22Rv1 (cell line): ENCODE measurements around the gene ATP10A.

Experiments used
- H3K27ac ChIP-seq: fragments of 450-650 bp; 2 replicates; pipeline ENCODE4 v1.5.1; 2017
- ZFX ChIP-seq: fragments of 450-650 bp; IDR thresholded peaks from 2 replicates; pipeline ENCODE4 v1.6.1; 2017; ENCODE audit warnings: antibody characterized with exemption, borderline replicate concordance
- TF ChIP-seq, protein P1 (sequence below): fragments of 450-650 bp; IDR thresholded peaks from 2 replicates; pipeline ENCODE4 v1.5.1; 2017; ENCODE audit warnings: mild to moderate bottlenecking

The ATP10A gene

DNA sequence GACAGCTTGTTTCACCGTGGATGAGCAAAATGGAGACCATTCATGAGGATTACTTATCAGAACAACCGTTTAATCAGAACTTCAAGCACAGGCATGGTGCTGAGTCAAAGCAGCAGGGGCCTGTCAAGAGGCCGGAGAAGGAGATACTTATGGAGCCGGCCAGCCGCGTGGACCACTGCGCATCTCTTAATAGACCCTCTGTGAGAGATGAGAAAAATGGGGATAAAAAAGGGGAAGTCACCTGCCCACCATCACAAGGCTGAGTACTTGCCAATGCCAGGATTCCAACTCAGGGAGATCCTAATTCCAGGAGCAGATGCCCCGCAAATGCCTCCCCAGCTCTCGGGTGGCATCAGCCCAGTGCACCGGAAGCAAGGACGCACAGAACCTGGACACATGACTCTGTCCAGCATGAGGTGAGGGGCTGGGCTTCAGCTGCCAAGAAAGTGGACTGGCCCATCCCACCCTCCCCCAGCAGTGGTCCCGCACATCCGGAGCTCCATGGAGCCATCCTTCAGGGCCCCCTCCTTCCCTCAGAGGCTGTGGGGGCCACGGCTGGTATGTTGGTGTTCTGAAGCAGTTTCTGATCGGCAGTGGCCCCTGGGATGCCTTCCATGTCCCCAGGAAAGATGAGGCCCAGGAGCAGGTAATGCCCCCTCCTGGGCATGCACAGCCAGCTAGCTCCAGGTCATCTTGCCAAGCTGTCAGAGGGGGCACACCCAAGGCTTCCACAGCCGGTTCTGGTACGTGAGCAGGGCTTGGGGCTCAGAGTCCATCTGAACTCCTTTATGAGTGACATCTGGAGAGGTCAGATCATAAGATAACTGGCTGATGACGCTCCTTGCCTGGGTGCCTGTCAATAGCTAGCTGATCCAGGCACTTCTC lies 143.8 kb downstream of the ATP10A start:
- TF ChIP-seq, protein P1, sequence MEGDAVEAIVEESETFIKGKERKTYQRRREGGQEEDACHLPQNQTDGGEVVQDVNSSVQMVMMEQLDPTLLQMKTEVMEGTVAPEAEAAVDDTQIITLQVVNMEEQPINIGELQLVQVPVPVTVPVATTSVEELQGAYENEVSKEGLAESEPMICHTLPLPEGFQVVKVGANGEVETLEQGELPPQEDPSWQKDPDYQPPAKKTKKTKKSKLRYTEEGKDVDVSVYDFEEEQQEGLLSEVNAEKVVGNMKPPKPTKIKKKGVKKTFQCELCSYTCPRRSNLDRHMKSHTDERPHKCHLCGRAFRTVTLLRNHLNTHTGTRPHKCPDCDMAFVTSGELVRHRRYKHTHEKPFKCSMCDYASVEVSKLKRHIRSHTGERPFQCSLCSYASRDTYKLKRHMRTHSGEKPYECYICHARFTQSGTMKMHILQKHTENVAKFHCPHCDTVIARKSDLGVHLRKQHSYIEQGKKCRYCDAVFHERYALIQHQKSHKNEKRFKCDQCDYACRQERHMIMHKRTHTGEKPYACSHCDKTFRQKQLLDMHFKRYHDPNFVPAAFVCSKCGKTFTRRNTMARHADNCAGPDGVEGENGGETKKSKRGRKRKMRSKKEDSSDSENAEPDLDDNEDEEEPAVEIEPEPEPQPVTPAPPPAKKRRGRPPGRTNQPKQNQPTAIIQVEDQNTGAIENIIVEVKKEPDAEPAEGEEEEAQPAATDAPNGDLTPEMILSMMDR = no peak
- TF ChIP-seq ZFX = no peak
- H3K27ac ChIP-seq = no peak overlapping the region

DNA sequence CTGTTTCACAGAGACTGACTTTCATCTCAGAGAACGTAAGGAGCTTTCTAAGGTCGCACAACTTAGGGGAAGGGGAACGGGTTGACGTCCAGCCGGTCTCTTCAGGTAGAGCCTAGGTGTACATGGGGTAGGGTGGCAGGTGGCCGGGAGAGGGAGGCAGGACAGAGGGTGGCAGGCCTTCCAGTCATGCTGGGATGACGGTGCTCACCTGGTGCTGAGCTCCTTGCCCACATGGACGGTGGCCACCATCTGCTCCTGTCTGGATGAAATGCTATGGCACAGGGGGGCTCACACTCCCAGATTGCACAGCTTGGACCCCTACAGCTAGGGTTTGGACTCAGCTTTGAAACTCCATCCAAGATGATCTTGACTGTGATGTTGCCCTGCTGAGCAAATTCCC lies 144.5 kb downstream of the ATP10A start:
- no peak for TF ChIP-seq ZFX
- TF ChIP-seq, protein P1 = no peak
- H3K27ac ChIP-seq = no peak overlapping the region

DNA sequence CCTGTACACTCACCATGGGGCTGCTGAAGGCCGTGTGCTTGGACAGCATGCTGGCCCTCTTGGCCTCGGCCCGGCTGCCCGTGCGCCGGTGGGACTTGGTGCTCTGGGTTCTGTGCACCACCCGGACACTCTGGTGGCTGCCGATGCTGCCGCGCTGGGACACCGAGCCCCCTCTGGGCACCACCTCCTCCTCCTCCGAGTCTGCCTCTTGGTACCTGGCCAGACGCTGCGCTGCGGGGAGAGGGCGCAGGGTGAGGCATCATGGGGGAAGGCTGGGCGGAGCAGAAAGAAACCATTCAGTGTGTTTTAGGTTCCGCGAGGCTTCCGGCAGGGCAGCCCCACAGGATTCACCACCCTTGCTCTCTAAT lies 145.0 kb downstream of the ATP10A start:
- H3K27ac ChIP-seq = no peak overlapping the region
- TF ChIP-seq ZFX = no peak
- TF ChIP-seq, protein P1 = no peak

DNA sequence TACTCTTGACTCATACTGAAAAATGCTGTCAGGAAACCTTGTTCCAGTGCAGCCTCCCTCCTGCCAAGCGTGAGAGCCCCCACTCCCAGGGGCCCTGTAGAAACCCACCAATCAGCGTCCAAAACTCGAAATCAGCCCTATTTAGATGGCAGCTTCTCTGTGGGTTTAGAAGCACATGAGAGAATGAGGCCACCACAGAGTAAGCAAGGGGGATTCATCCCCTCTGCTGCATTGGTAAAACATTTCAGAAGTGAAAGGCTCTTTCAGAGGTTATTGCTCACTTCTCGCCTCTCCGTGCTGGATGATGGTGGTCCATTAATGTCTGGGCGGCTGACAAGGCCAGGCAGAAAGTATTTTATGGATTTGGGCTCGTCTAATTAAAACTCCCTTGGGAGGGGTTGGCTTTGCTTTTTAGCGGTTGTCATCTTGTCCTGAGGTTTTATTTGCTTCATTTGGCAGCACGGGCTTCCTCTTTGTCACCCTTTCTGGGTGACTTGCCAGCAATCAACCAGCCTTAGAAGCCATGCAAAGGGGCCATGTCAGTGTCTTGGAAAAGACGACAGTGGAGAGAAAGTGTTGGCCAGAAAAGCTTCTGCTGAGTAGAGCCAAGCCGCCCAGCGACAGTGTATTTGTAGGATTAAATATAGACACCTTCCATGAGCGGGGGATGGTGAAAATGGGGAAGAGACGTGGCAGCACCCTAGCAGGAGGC lies 145.5 kb downstream of the ATP10A start:
- TF ChIP-seq ZFX = no peak
- TF ChIP-seq, protein P1 = no peak

DNA sequence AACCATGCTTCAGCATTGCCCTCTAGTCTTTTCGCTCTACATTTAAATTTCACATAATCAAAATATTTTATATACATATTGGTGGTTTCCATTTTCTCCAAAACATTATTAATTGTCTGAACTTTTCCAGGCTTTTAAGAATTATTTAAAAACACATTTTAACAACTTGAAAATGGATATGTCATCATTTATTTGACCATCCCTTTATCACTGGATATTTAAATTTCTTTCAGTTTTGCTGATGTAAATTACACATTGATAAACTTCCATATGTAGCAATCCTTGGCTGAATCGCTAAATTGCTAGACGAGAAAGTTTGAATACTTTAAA lies 146.0 kb downstream of the ATP10A start:
- TF ChIP-seq ZFX = no peak
- TF ChIP-seq, protein P1 = no peak
- H3K27ac ChIP-seq = no peak overlapping the region

More for the DNA sequence above, 145.5 kb downstream of the ATP10A start:
- no peak overlapping the region for H3K27ac ChIP-seq

DNA sequence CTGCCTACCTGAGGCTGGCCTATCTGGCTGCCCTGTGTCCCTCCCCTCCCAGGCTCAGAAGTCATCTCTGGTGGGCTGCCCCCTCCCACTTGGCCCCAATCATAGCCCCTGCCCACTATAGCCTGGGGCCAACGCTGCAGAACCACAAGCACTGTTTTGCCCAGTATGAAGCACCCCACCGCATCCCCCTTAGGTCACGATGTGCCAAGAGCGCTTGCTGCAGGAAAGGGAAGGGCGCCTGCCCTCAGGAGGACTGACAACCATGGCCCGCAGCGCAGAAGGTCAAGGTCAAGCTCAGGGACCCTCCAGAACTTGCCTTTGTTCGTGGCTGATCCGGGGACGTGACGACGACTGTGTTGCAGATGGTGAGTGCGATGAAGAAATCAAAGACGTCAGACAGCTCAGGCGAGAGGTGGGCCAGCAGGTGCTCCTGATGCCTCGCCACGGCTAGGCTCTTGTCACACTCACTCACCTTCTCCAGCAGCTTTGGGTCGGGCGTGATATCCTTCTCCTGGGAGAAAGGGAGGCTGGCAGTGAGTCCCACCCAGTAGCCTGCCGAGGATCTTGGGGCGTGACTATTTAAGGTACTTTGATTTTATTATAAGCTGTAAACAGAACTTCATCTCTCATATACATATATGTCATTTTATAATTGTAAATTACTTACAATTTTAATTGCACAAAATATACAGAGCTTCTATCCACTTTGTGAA lies 146.6 kb downstream of the ATP10A start:
- H3K27ac ChIP-seq = no peak overlapping the region
- no peak for TF ChIP-seq ZFX
- TF ChIP-seq, protein P1 = no peak
